HT1080 (cell line): ENCODE data around the gene AMFR. TPM values are rescaled to one million over a fixed set of nuclear protein-coding genes. Genes with fewer than 3 reads are reported as not detected.
A peak's percentile ranks its signal among the peaks of the same experiment; 100 is the strongest.

Experiments used
- DNase-seq: peaks from one replicate; pipeline ENCODE4 v3.0.0-alpha.2; 2015; ENCODE audit warnings: low read depth
- polyA plus RNA-seq, 2 experiments: library from polyadenylated mRNA; depleted of rRNA; stranded (reverse); fragments of >200 nt; gene quantifications; 2 replicates each; pipeline ENCODE4 v1.2.3, GENCODE V29; 2015
- total RNA-seq: library from RNA; depleted of rRNA; stranded (reverse); fragments of >200 nt; shearing (Covaris generic); gene quantifications from 2 replicates; pipeline ENCODE4 v1.2.3, GENCODE V29; 2014; rRNA removed

Gene AMFR
- 113 and 117 TPM in 2 replicates for total RNA-seq
- polyA plus RNA-seq (2015; cell fraction: cytosol; rRNA removed), result 58.1 and 63.2 TPM in 2 replicates
- 47.3 and 47.6 TPM in 2 replicates for polyA plus RNA-seq (2015; cell fraction: nucleus; rRNA removed)

GRCh38 chr16:56425439-56425832, at the start of gene AMFR:
AMFR (minus strand) TSS chr16:56425545; CDS start chr16:56425327, 218 bp downstream.
- DNase-seq, result peak; percentile 58

GRCh38 chr16:56470666-56471065, 45.3 kb upstream of the AMFR start:
- DNase-seq, result no peak

DNA sequence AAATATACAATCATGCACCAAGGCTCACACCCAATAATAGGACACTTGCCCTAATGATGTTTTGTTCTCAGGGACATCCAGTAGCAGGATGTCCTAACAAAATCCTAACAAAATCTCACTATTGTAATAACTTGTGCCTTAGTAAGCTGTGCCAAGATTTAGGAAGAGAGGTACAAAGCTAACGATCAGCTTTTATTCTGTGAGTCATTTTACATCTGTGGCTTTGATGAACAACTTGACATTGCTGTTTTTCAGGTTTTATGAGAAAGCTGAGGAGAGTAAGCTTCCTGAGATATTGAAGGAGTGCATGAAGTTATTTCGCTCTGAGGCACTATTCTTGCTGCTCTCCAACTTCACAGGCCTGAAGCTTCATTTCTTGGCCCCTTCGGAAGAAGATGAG, 44.9 kb upstream of the AMFR start:
- no peak for DNase-seq

DNA sequence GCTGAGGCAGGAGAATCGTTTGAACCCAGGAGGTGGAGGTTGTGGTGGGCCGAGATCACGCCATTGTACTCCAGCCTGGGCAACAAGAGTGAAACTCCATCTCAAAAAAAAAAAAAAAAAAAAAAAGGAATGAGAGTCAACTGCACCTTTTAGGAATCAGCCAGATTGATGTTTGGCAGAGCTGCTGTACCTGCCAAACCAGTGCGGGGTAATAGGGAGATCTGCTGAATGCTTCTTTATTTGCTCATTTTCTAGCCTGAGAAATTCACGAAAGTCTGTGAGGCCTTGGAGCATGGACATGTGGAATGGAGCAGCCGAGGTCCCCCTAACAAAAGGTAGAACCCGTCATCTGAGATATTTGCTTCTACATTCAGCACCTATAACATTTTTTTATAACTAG, 44.4 kb upstream of the AMFR start:
- DNase-seq, result no peak

DNA sequence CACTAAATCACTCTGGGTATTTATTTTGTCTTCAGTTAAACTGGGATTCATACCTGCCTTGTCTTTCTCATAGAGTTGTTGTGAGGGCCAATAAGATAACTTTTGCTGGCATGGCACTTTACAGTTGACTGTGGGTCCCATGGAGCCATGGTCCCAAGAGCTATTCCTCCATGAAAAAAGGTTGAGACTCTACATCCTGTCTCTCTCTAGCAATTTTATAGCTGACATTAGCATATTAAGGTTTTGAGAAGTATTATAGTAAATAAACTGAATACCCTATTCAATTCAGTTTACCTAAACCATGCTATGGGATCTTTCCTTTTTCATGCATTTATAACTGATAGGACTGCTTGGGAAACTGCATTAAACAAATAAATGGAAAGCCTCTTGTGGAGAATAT, 43.5 kb upstream of the AMFR start:
- no peak for DNase-seq

GRCh38 chr16:56466344-56466743, 41.0 kb upstream of the AMFR start:
- no peak for DNase-seq

DNA sequence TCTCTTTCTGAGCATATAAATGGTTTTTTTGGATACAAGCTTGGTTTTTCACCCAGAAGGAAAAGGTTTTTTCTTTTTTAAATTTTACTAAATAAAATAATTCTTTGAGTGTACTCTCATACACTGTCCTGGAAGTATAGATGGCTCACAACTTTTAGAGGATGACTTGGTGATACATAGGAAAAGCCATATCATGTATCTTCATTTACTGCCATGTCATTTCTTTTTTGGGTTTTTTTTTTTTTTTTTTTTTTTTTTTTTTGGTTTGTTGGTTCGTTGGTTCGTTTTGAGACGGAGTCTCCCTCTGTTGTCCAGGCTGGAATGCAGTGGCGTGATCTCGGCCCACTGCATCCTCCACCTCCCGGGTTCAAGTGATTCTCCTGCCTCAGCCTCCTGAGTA, 37.8 kb upstream of the AMFR start:
- DNase-seq, result no peak

- DNase-seq, result no peak
Measured at GRCh38 chr16:56462064-56462796, 36.9 kb upstream of the AMFR start.

DNA sequence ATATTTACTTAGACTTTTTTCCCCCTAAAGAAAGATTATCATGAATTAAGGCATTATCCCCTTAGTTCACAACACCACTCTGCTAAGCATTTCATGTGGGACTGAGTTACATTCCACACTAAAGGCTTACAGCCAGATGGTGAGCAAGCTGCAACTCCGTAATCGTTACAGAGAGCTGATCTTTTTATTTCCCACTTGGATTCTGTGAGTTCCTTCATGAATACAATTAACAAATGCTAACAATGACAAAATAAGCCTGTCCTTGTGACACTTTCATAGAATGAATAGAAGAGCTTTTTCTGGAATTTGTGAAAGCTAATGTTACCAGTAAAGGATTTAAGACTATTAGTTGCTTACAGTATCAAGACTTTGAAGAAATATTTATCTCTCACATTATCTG, 34.8 kb upstream of the AMFR start:
- no peak for DNase-seq

DNA sequence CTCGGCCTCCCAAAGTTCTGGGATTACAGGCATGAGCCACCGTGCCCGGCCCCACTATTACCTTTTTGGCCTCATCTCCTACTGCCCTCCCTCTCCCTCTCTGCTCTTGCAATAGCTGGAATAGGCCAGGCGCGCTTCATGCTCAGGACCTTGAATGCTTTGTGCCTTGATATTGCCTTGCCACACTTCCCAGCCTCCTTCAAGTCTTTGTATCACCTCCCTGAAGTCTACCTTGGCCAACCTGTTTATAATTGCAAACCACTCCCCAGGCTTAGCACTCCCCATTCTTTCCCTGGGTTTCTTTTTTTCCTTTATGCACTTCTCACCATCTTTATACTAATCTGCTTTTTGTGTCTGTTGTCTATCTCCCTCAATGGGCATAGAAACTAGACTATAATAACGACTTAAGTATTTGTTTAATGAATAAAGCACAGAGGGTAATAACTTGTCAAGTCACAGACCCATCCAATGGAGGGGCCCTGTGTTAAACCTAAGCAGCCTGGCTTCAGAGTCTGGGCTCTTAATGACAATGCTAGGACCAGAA, 32.7 kb upstream of the AMFR start:
- DNase-seq, result no peak

DNA sequence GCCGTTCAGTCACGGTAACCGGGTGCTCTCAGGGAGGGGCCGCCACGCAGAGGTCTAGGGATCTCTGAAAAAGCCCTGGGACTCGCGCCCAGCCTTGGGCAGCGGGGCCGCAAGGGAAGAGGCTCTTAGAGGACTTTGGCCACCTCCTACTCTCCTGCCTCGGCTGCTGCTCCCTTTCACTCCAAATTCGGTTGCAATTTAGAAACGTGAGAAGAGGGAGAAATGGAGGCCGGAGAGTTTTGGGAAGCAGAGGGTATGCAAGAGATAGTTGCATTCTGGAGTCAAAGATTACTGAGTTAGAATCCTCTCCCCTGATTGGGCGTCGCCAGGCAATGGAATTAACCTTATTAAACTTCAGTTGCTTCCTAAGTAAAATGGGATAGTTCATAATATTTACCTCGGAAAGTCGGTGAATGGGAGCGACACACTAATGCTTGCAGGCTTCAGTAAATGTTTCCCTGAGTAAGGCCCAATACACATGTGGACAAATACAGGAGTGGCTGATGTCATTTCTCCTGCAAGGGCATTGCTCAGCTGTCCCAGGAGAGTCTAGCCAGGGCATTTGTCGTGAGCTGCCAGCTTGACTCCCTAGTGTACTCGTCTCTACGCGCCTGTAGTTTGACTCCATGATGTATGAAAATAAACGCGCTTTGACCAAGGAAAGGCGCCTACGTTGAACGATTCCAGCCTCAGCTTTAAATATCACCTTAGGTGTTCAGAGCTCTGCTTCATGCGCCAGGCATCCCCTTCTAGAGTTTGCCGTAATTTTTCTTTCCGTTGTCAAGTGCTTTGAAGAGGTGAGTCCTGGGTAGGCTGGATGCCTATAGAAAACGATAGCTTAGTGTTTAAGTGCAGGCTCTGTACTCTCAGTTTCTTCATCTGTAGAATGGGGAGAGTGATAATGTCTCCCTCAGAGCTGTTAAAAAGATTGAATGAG, 26.7 kb upstream of the AMFR start:
- no peak for DNase-seq

DNA sequence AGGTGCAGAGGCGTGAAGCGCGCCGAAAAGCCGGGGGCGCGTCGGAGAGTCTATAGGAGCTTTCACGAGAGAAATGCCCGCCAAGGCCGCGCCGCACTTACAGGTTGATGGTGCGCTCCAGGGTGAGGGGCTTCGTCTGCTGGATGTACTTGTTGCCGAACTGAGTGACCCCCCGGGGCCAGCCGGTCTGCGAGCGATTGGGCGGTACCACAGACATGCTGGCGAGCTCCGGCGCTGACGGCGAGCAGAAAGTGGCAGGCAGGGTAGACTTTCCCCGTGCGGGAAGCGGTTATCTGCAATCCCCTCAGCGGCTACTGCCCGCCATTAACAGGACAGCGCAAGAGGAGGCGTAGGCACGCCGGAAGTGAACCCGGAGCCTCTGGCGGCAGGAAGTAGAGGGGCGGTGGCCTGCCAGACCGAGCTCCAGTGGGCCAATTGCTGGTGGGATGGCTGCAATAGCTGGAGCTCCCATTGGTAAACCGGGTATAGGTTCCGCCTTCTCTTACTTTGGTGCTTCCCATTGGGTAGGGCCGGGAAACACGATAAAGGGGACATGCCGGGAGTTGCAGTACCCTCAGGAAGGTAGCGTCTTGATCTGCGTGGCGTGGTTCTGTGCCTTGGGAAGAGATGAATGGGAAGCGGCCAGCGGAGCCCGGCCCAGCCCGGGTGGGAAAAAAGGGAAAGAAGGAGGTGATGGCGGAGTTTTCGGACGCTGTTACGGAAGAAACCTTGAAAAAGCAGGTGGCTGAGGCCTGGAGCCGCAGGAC, 25.8 kb upstream of the AMFR start, which contains the start of the genes NUDT21 and OGFOD1:
Gene NUDT21, minus strand, starts transcription at position 347 of the 767 bp plus-strand sequence. Its CDS starts 130 bp downstream, at position 217.
Gene OGFOD1, plus strand, starts transcription at position 569 of the 767 bp plus-strand sequence. Its CDS starts 59 bp downstream, at position 628.
- DNase-seq, result peak; percentile 99

DNA sequence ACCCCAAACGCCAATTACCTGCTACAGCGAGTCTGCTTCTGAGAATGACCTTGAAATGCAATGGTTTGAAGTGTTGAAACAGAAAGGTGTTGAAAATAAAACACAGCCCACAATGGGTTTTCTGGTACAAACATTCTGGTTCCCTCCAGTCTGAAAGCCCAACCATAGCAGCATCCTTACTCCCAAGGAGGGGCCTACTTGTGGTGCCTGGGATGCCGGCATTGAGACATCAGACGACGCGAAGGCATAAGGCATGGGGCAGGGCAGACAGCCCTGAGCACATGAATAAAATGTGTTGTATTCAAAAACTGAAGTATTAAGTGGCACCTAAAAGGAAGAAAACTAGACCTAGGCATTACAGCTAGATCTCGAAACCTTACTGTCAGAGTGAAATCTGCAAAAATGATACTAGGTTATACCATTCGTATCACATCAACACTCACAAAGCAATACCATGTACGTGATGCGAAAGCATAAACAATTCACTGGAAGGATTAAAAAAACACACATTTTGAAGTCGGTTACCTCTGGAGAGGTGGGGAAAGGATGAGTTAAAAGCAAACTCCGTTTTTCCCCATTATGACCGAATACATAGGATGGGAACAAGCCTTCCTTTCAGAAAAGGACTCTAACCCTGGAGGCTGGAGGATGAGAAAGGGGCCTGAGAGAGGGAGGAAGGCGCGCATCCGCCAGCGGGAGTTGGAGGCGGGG, 25.1 kb upstream of the AMFR start:
- no peak for DNase-seq

GRCh38 chr16:56448005-56448404, 22.7 kb upstream of the AMFR start:
- no peak for DNase-seq

DNA sequence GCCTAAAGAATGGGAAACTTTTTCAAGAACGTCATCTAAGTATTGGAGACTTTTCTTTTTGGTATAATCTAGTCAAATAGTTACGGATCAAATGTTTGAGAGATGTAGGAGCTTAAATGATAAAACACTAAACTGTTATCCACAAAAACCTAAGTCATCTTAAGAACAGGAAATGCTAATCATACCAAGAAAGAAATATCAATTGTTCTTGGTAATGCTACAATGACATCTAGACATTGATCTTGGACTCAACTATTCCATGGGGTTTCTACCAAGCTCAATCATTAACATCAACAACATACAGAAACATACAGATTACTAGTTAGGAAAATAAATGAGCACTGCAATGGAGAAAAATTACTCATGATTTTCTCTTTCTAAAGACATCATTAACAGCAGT, 21.9 kb upstream of the AMFR start:
- no peak for DNase-seq

- DNase-seq, result no peak
Measured at GRCh38 chr16:56438038-56438437, 12.7 kb upstream of the AMFR start.

- DNase-seq, result no peak
Measured at GRCh38 chr16:56436258-56436657, 10.9 kb upstream of the AMFR start.

DNA sequence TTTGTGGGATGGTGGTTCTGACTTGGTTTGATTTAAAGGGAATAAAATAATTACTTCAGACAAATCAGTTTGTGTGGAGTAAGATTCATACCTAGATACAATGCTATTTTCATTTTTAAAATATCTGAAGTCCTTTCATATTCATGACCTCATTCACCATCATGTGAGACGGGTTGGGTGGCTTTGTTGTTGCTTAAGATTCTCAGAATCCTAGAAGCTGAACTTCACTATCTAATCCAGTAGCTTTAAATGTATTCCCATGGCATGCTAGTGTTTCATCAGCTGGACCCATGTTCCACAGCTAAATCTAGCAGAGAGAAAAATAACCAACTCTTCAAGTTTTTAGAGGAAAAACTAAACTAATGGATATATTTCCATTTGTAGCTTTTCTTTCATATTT, 2.7 kb upstream of the AMFR start:
- DNase-seq, result no peak

DNA sequence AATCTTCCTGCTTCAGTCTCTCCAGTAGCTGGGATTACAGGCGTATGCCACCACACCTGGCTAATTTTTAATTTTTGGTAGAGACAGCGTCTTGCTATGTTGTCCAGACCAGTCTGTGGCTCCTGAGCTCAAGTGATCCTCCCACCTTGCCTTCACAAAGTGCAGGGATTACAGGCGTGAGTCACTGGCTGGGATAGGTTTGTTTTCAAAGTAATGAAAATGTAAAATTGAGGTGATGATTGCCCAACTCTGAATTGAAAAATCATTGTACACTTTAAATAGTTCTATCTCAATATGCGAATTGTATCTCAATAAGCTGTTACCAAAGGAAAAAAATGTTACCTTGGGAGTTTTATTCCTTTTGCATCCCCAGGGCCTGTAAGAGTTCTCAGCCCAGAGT, 1.2 kb upstream of the AMFR start:
- no peak for DNase-seq

DNA sequence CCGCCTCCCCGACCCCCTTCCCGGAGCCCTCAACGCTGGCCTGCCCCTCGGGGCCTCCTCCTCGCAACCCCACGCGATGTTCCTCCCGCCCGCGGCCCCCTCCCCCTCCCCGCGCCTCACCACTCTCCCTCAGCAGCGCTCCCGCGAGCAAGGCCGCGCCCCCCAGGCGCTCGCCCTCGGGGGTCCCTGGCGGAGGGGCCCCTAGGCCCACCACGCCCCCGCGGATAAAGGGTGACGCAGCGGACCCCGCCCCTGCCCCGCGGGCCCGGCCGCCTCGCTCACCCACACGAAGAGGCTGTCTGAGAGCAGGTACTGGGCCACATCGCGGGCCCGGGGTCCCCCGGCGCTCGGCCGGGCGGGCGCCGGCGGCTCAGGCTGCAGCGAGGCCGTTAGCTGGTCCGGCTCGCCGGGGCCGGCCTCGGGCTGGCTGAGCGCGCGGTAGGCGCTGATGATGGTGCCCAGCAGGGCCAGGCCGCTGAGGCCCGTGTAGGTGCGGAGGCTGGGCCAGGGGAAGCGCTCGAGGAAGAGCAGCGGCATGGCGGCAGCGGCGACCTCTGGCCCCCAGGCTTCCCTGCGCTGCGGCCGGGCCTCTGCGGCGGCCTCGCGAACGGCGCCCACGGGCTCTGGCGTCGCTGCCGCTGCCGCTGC, 430 bp downstream of the AMFR start:
- no peak for DNase-seq
